Mucosa of gallbladder (tissue), 1 donor: ENCODE data around the gene STARD4. TPM values are rescaled to one million over a fixed set of nuclear protein-coding genes. Genes with fewer than 3 reads are reported as not detected.

Source experiments
- DNase-seq: peaks from one replicate; pipeline ENCODE4 v3.0.0-alpha.2; 2020; ENCODE audit warnings: low spot score
- total RNA-seq: library from RNA; stranded (reverse); gene quantifications from one replicate; pipeline ENCODE4 v1.2.1, GENCODE V29; 2021
- donor health status: DM: no; HTN: no; CAD: no.

The STARD4 gene
- total RNA-seq, 1 donor from 2014 or later, result 40.7 TPM

GRCh38 chr5:111528056-111528455 is 15.7 kb upstream of the STARD4 start:
- no peak for DNase-seq

DNA sequence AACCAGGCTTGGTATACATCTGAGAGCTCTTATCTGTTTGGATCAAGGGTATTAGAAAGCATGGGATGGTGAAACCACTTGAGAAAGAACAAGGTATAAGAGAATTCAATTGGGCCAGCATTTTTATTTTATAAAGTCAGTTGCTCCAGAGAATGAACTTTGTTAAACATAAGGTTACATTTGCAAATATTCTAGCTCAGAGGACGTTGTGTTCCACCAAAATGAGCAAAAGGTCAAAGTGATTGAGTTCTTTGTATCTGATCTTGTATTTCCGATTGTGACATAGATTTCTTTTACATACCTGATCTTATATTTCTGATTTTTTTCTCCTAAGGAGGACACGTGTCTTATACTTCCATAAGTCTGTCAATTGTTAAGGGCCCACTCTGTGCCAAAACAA is 8.6 kb upstream of the STARD4 start:
- no peak for DNase-seq

DNA sequence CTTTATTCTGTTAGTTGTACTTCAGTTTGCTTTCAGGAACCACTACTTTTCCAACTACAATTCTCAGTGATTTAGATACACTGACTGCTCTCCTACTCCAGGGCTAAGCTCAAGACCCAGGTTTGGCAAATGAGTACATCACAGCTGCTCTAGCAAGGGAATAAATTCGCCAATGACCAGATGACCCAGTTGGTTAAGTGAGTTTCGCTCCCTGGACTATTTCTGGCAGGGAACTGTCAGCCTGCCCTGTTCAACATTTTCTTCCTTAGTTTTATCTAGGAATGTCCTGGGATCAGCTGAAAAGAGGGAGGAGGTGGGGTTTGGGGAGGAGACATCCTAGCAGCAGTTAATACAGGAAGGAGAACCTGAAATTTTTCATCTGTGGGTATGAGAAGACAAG is 6.4 kb upstream of the STARD4 start:
- no peak for DNase-seq

- DNase-seq, result no peak
Measured at GRCh38 chr5:111517853-111518501, 5.6 kb upstream of the STARD4 start.

GRCh38 chr5:111514087-111514486 is 1.8 kb upstream of the STARD4 start:
- DNase-seq, result no peak

- no peak for DNase-seq
Measured at GRCh38 chr5:111513131-111513520, 791 bp upstream of the STARD4 start.

- no peak for DNase-seq
Measured at GRCh38 chr5:111511831-111512374, 432 bp downstream of the STARD4 start.

DNA sequence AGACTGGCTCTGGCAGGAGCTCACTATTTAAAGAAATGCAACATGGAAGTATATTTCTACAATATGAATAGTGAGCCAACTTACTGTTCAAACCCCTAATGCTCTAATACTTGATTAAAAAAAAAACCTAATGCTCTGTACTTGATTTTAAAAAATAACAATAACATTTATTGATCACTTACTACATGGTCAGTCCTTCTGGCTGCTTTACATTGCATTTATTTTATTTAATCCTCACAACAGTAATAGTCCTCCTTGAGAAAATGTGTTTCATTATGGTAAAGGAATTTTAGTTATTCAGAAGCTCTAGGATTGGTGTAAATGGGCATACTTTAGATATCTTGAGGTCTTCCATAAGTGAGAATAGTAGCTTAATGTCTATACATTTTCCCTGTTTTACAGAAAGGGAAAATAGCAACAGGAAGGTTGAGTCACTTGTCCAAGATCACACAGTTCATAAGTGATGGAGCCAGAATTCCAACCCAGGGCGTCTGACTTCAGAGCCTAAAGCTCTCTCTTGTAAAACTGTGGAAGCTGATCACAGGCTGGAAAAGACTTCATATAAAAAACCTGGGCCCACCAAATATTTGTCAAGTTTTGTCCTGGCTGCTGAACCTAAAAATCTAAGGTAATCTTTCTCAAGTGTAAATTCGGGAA is 1.0 kb downstream of the STARD4 start:
- no peak for DNase-seq

DNA sequence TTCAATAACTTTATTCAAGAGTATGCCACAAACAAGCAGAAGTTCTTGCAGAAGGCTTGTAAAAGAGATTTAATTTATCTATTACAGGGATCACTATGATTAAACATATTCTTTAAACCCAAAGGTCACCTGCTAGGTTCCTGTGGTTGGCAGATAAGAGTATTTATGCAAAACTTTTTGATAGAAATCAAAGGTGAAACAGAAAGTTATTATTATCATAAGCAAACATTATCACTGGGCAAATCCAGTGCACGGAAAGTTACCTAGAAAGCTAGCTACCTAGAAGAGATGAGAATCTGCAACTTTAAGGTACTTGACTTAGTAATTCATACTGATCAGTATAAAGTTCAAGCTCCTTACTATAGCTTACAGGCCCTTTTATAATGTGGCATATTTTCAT is 3.2 kb downstream of the STARD4 start:
- no peak for DNase-seq

- DNase-seq, result no peak
Measured at GRCh38 chr5:111507276-111507675, 5.1 kb downstream of the STARD4 start.

GRCh38 chr5:111505096-111505495 is 7.2 kb downstream of the STARD4 start:
- no peak for DNase-seq

GRCh38 chr5:111502956-111503355 is 9.4 kb downstream of the STARD4 start:
- DNase-seq, result no peak

- DNase-seq, result no peak
Measured at GRCh38 chr5:111498346-111498745, 14.0 kb downstream of the STARD4 start.

DNA sequence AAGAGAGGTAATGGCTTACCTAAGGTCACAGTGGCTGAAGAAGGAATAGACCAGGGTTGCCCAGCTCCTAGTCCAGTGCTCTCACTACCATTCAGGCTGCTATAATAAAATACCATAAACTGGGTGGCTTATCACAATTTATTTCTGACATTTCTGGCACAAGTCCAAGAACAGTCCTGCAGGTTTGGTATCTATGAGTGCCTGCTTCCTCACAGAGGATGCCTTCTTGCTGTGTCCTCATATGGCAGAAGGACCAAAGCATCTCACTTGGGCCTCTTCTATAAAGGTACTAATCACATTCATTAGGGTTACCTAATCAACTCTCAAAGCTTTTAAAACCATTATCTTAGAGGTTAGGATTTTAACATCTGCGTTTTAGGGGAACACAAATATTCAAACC is 17.2 kb downstream of the STARD4 start:
- DNase-seq, result no peak

DNA sequence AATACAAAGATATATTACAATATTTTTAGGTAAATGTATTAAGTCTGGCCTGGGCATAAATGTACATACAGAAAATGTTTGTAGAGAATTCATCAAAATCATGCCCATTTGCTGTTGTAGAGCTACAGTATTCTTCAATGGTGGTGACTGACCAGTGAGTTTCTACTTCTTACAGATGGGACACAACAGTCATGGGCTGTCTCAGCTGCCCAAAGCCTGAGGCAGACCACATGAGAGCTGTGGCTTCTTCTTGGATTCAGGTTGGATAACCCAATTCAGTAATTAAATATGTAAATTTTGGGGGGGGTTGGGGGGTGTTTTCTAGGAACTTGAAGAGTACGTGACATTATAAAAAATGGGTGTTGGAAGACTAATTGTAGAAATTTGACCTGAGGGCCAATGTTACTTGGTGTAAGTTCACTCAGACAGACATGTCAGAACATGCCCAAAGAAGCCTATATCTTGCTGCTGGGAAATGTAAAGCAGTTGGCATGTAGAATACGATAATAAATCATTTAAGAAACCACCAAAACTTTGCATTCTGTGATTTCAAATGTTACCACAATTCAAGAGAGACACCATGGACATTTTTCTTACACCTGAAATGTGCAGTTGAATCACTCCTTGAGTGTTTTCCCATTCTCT is 17.9 kb downstream of the STARD4 start:
- DNase-seq, result no peak

- DNase-seq, result no peak
Measured at GRCh38 chr5:111493031-111493430, 19.3 kb downstream of the STARD4 start.

- DNase-seq, result no peak
Measured at GRCh38 chr5:111488353-111488752, 24.0 kb downstream of the STARD4 start.

DNA sequence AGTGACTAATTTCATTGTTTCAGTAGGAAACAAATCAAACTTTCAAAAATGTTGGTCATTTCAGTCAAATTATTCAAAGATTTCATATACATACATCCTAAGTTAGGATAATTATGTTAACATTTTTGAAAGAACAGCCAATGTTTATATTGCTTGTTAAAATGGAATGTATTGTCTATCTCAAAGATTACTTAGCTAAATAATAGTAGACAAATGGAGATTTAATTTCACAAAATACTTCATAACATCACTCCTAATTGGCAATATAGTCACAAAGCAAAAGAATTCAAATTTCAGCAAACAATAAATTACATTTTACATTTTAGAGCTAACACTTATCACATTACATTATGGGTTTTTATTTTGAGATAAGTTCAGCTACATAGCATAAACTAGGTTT is 25.4 kb downstream of the STARD4 start:
- DNase-seq, result no peak

DNA sequence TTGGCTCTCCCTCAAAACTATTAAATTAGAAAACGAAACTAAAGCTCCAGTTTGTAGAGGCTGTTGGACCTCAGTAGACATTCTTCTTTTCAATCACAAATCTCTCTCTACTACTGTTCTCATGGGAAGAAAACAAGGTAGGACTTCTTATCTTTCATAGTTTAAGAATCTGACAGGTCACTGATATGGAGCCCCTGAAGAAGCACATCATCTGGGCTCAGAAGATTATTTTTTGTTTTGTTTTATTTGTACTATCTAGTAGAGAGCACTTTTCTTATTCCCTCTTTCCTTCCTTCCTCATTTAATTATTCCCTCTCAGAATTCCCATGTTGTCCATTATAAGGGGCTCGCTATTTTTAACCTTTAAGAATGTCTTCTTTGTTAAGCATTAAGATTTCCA is 26.3 kb downstream of the STARD4 start:
- DNase-seq, result no peak

DNA sequence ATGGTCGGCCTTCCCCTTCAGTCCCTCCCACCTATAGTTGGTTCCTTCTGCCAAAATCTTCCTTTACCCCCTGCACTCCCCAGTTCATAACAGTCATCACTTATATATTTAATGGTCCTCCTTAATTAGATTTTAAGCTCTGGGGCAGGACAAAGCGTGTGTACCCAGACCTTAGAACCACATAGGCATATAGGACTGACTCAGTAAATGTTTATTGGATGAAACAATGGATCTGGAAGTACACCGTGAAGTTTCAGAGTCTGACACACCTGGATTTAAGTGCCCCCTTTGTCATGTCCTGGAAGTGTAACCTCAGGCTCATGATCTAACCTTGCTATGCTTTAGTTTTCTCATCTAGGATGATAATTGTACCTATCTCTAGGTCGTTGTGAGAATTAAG is 32.0 kb downstream of the STARD4 start:
- no peak for DNase-seq

DNA sequence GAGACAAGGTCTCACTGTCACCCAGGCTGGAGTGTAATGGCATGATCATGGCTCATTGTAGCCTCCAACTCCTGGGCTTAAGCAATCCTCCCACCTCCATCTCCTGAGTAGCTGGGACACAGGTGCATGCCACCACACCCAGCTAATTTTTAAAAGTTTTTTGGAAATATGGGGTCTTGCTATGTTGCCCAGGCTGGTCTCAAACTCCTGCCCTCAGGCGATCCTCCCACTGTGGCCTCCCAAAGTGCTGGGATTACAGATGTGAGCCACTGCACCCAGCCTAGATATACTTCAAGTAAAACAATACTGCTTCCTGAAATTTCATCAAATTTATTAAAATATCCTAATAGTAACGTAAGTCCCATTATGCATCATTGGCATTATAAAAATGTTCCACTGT is 33.4 kb downstream of the STARD4 start:
- no peak for DNase-seq

DNA sequence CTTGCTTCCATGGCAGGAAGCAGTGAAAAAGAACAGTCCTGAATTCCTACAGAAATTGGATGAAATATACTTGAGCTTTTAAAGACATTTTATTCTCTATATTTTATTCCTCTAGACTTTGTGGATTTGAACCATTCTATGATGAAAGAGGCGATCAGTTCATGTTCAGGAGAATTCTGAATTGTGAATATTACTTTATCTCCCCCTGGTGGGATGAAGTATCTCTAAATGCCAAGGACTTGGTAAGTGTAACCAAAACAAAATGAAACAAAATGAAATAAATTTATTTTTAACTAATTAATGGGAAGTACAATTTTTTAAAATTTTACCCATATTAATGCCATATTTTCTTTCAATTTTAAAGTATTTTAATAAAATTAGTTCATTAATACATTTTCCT is 34.1 kb downstream of the STARD4 start:
- DNase-seq, result no peak

- no peak for DNase-seq
Measured at GRCh38 chr5:111472579-111472978, 39.8 kb downstream of the STARD4 start.
